NCI-H748 (cell line): ENCODE measurements around the gene KCNK7.
A peak's percentile ranks its signal among the peaks of the same experiment; 100 is the strongest.
"Not testable (repeated sequence)": the region's sequence is repeated elsewhere in the genome, so short reads cannot be mapped to it uniquely, and the experiment has no call there.

Experiments
- DNase-seq: peaks from one replicate; lab custom pipeline; 2025; ENCODE audit not compliant: unreplicated experiment; lab: John Stamatoyannopoulos, UW

The KCNK7 gene, protein sequence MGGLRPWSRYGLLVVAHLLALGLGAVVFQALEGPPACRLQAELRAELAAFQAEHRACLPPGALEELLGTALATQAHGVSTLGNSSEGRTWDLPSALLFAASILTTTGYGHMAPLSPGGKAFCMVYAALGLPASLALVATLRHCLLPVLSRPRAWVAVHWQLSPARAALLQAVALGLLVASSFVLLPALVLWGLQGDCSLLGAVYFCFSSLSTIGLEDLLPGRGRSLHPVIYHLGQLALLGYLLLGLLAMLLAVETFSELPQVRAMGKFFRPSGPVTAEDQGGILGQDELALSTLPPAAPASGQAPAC

DNA sequence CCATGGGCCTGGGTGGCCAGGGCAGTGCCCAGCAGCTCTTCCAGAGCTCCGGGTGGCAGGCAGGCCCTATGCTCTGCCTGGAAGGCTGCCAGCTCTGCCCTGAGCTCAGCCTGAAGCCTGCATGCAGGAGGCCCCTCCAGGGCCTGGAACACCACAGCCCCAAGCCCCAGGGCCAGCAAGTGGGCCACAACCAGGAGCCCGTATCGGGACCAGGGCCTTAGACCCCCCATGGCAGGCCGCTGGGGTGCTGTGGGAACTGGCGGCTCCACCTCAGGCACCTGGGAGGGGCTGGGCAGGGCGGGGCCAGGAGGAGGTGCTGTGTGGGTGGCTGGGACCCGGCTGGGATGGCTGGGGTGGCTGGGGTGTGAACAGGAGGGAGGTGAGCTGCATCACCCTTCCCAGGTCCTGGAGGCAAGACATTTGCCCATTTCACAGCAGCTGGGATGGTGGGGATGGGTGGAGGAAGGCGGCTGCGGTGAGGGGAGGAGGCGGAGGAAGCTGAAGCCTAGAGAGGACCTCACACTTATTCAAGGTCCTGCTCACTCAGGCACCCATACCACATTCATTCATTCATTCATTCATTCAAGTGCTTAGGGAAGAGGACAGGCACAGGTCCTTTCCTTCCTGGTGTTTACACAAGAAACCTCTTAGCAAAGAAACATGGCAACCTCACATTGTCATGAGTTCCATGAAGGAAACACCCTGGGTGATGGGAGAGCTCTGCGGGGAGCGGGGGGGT, at the start of gene KCNK7:
Gene KCNK7 (minus strand): TSS at position 258 of the 739 bp plus-strand sequence. CDS start 28 bp downstream, at position 230.
- DNase-seq = no peak

DNA sequence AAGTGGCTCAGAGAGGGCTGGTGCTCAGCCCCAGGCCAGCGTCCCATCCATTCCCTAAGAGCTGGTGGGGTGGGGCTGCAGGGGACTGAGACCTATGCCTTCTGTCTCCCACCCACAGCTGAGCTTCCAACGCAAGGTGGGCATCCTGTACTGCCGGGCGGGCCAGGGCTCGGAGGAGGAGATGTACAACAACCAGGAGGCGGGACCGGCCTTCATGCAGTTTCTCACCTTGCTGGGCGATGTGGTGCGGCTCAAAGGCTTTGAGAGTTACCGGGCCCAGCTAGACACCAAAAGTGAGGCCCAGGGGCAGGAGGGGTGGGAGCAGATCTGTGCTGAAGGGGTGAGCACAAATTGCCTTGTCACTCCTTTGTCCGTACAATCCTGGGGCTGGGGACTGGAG, 49.2 kb upstream of the KCNK7 start:
- no peak for DNase-seq

DNA sequence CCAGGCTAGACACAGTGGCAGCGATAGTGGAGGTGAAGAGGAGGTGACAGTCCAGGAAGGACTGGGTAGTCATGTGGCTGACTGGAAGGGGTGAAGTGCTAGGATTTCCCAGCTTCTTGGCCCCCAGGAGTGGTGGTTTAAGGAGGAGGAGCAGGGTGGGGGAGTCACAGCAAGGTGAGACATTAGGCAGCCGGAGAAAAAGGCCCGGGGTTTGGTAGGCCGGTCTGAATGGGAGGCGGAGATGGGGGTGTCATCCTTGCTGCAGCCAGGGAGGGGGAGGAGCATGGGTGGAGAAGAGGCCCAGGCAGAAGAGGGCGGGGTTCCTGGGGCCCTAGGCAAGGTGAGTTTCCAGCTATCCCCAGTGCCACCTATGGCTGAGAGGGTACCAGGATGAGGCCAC, 48.4 kb upstream of the KCNK7 start:
- DNase-seq = no peak

DNA sequence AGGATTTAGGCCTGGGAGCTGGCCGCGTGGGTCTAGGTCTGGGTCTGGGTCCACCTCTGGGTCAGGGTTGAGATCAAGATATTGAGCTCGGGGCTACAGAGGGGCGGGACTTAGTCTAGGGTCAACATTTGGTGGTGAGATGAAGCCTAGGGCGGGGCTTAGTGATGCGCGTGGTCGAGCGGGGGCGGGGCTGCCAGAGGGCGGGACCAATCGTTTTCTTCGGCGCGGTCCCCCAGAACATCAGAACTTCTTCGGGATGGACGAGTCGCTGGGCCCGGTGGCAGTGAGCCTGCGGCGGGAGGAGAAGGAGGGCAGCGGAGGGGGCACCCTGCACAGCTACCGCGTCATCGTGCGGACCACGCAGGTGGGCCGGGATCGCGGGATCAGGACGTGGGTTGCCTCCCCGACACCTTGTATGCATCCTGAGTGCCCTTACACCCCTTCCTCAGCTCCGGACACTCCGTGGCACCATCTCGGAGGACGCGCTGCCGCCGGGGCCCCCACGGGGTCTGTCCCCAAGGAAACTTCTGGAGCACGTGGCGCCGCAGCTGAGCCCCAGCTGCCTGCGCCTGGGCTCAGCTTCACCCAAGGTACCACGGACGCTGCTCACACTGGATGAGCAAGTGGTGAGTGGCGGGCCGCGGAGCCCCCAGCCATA, 46.5 kb upstream of the KCNK7 start:
- DNase-seq = no peak

DNA sequence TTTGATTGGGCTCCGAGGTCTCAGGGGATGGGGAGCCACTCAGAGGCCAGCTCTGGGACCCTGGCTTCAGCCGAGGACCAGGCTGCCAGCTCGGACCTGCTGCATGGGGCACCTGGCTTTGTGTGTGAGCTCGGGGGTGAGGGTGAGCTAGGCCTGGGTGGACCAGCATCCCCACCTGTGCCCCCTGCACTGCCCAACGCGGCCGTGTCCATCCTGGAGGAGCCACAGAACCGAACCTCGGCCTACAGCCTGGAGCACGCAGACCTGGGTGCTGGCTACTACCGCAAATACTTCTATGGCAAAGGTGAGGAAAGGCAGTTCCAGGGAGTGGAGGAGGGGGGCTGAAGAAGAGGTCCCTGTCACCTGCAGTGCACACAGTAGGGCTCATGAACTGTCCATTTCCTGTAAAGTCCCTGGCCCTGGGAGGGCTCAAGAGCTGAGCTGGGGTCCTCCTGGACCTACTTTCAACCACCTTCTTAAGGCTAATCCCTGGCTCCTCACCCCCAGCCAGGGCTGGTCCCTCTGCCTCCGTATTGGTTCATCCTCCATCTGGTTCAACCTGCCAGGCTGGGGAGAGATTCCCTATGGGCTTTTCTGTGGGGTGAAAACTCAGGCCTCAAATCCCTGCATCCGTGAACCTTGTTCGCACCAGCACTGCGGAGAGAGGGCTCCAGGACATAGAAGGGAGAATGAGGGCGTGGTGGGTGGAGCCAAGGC, 45.9 kb upstream of the KCNK7 start:
- DNase-seq = no peak

DNA sequence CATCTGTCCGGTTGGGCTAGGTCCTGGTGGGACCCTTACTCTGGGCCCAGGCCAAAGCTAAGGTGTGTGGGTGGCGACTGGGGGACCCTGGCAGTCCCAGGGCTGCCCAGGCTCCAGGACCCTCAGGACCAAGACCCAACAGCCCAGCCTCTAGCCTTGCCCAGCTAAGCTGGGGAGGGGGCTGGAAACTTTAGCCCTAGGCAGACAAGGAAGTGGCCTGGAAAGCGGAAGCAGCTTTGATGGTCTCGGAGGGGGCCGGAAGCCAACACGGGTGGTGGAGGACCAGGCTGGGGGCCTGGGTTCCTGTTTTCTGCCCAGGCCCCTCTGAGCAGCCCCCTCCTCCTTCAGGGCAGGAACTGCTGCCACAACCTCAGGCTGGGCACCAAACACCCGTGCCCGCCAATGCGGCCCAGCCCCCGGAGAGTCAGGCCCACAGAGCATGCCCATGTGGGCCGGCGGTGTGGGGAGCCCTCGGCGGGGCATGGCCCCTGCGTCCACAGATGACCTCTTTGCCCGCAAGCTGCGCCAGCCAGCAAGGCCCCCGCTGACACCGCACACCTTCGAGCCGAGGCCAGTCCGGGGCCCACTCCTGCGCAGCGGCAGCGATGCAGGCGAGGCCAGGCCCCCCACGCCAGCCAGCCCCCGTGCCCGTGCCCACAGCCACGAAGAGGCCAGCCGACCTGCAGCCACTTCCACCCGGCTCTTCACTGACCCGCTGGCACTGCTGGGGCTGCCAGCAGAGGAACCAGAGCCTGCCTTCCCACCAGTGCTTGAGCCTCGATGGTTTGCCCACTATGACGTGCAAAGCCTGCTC, 45.1 kb upstream of the KCNK7 start:
- no peak for DNase-seq

DNA sequence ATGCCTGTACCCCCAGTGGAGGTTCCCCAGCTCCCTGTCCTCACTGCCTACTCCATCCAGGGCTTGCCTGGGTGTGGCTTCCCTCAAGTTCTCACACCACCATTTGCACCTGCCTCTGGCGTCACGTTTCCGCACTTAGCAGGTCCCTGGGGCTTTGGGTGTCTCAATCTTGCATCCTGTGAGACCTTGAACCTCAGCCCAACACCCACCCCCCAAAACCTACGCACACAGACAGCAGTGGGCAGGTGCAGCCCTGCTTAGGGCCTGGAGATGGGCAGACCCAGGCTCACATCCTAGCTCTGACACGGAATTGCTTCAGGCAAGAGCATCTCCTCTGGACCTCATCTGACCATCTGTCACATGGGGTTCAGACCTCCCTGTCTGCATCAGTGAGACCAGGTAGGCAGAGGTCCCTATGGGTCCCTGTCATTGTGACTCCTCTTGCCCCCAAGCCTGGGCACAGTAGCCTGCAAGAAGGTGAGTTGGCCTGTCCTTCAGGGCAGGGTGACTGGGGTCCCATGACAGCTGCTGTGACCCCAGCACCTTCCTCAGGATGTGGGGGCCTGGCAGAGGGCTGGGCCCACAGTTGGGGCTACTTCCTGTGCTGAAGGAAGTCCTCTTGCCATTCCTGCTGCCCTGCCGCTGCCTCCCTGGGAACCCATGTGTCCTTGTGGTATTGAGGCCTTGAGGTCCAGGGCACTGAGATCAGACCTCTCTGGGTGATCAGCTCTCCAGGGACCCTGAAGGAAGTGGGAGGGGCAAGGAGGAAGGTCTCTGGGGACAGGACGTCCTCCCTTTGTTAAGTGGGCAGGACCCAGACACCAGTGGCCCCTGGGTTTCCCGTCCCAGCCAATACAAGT, 44.3 kb upstream of the KCNK7 start:
- DNase-seq = no peak

DNA sequence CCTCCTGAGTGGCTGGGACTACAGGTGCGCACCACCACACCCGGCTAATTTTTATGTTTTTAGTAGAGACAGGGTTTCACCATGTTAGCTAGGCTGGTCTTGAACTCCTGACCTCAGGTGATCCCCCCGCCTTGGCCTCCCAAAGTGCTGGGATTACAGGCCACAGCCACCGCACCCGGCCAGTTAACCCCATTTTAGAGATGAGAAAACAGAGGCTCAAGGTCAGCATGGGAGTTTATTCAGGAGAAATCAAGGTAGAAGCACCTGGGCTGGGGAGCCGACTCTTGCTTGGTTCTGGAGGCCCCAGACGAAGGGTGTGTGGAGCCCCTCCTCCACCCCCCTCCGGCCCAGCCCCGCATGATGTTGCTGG, 43.6 kb upstream of the KCNK7 start:
- DNase-seq = not testable (repeated sequence)

DNA sequence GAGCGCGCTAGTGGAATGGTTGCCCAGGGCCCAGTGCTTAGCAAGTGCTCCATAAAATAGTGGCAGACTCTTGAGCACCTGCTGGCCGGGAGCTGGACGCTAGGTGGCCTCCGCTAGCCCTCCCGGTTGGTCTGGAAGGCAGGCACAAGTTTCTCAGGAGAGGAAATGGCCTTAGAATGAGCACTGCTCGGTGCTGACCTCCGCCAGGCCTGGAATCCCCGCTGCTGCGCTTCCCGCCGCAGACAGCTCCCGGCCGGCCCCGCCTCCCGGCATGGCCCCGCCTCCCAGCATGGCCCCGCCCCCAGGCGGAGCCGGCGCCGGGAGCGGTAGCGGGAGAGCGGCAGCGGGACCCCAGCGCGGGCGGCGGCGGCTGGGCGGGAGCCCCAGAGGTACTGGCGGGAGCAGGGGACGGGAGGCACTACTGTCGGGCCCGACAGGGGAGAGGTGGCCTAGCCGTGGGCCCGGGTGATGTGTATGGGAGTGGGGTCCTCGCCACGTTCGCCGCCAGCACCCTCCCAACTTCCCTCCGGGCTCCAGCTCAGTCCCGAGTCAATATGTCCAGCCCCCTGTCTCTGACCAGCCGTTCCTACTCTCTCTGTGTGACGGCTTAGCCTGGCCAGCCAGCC, 42.3 kb upstream of the KCNK7 start, which contains the start of gene SIPA1:
Gene SIPA1 (plus strand): TSS at position 308 of the 626 bp plus-strand sequence. CDS start 2,821 bp downstream, outside the sequence.
- peak; percentile 79 for DNase-seq

DNA sequence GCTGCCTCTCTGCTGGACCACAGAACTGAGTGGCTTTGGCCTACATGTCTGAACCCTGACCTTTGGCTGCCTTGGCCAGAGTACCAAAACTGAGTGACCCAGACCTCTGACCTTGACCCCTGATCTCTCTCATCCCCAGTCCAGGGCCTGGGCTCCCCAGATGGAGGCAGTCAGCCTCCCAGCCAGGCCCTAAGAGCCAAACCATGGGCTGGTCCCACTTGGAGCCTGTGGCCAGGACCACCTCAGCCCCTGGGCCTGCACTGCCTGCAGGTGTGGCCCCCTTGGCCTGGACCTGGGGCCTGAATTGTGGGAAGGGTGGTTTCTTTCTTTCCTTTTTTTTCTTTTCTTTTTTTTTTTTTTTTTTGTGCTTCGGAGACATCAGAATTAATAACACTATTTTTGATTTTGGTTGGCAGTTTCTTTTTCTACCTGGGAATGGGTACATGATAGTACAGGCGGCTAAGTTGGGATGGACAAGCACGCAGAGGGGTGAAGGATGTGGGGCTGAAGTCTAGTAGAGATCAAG, 41.5 kb upstream of the KCNK7 start:
- DNase-seq = no peak

DNA sequence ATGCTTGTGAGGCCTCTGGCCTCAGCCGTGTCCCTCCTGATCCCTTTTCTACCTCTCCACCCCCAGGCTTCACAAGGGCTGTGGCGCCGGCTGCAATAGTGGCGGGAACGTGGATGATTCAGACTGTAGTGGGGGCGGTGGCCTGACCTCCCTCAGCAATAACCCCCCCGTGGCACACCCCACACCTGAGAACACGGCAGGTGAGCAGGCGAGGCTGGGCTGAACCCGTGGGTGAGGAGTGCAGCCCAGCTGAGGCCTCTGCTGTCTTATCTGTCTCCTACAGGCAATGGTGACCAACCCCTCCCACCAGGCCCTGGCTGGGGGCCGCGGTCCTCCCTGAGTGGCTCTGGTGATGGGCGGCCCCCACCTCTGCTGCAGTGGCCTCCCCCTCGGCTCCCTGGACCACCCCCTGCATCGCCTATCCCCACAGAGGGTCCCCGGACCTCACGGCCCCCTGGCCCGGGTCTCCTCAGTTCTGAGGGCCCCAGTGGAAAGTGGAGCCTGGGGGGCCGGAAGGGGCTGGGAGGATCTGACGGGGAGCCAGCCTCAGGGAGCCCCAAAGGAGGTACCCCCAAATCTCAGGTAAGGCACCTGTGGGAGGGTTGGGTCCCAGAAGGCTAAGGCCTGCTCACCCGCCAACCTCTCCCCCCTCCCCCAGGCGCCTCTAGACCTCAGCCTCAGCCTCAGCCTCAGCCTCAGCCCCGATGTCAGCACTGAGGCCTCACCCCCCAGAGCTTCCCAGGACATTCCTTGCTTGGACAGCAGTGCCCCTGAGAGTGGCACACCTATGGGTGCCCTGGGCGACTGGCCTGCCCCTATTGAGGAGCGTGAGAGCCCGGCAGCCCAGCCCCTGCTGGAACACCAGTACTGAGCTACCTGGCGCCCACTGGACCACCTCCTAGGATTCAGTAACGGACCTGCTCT, 40.8 kb upstream of the KCNK7 start:
- DNase-seq = no peak

DNA sequence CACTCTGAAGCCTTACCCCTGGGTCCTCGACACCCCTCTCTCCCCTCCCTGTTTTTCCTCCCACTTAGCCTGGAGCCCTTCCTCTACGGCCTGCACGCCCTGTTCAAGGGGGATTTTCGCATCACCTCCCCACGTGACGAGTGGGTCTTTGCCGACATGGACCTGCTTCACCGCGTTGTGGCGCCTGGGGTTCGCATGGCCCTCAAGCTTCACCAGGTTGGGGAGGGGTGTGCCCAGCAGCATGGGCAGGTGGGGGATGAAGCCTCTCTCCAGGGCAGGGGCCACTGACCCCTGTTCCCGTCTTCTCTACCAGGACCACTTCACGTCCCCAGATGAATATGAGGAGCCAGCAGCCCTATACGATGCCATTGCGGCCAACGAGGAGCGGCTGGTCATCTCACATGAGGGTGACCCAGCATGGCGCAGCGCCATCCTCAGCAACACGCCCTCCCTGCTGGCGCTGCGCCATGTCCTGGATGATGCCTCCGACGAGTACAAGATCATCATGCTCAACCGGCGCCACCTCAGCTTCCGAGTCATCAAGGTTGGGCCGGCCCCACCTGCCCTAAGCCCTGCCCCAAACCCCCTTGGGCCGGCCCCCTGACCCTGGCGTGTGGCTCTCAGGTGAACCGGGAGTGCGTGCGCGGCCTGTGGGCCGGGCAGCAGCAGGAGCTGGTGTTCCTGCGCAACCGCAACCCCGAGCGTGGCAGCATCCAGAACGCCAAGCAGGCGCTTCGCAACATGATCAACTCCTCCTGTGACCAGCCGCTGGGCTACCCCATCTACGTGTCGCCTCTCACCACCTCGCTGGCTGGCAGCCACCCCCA, 39.5 kb upstream of the KCNK7 start:
- DNase-seq = no peak

DNA sequence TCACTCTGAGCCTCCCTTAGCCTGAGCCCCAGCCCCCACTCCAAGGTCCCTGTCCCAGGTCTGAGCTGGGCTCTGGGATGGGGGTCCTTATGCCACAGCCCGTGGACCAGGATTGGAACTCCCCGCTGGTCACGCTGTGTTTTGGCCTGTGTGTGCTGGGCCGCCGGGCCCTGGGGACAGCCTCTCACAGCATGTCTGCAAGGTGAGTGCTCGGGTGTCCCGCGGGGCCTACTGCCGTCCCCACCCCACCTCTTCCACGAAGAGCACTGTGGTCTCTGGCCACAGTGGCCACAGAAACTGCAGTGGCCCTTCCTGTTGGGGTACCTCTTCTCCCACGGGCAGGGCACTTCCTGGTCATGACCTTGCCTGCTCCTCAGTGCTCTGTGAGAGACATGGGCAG, 38.8 kb upstream of the KCNK7 start:
- no peak for DNase-seq

DNA sequence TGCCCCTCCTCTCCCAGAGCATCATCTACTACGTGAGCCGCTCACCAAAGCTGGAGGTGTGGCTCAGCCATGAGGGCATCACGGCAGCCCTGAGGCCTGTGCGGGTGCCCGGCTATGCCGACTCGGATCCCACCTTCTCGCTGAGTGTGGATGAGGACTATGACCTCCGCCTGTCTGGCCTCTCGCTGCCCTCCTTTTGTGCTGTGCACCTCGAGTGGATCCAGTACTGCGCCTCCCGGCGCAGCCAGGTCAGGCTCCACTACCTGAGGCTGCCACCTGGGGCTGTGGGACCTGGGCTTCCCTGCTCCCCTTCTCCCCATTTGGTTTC, 38.5 kb upstream of the KCNK7 start:
- no peak for DNase-seq

DNA sequence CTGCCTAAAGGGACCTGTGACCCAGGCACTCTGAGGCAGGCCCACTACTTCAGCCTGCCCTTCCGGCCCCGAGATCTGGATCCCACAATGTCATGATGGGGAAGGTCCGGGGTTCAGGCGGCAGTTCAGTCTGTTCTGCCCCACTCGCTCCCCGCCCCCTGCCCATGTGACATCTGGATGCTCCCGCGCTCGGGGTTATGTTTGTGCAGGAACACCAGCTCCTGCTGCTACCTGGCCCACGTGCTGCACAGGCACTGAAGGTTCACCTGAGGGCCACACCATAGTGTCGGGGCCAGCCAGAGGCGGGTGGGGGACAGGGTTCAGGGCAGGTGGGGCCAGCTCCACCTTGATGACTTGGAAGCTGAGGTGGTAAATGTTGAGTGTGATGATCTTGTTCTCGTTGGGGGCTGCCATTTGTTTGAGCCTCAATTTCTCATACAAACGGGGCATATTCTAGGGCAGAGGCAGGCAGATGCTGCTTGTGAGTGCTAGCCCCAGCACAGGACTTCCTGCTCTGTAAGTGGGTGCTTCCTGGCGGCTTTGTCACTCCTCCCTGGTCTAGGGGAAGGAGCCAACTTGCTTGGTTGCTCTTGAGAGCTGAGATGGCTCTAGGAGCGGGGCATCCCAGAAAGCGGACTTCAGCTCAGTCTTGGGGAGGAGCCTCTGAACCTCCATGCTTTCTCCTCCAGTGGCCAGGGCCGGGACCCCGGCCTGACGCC, 37.9 kb upstream of the KCNK7 start:
- no peak for DNase-seq

DNA sequence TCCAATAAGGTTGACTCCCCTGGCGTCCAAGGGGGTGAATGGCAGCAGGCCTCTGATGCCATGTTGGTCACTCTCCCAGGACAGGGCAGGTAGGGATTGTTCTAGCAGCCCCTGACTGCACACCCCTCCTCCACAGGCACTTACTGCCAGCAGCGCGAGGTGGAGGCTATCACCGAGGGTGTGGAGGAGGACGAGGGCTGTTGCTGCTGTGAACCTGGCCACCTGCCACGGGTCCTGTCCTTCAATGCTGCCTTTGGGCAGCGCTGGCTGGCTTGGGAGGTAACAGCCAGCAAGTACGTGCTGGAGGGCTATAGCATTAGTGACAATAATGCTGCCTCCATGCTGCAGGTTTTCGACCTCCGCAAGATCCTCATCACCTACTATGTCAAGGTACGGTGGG, 34.6 kb upstream of the KCNK7 start:
- DNase-seq = no peak
